Thyroid gland (tissue), 4 donors: Measurements from ENCODE around the gene UBL3.

ENCODE experiments used
- CTCF ChIP-seq, 6 experiments: fragments of 200-600 bp in 3 of 6; fragments of 450-650 bp in 3 of 6; sonication (generic) in 3 of 6; IDR thresholded peaks; one replicate each; pipeline ENCODE4 v1.5.1; 2016 to 2019; ENCODE audit warnings: antibody characterized with exemption in 6 of 6, mild to moderate bottlenecking in 2 of 6, inconsistent platforms in 1 of 6, moderate library complexity in 1 of 6
- POLR2A ChIP-seq, 2 donors: fragments of 450-650 bp; IDR thresholded peaks; one replicate each; pipeline ENCODE4 v1.6.1; 2017; ENCODE audit warnings: antibody characterized with exemption in 2 of 2, mild to moderate bottlenecking in 2 of 2, moderate library complexity in 1 of 2

- TF ChIP-seq CTCF (IDR thresholded peaks at IDR 0.05) = no peak
- no peak for TF ChIP-seq POLR2A (IDR thresholded peaks at IDR 0.05)
Observed at GRCh38 chr13:29856426-29856825, 6.0 kb upstream of the UBL3 start.
